Brain microvascular endothelial cell (primary cell): ENCODE measurements around the gene RABAC1.

Experiments
- DNase-seq: peaks from one replicate; pipeline ENCODE4 v3.0.0-alpha.2; 2020
- H3K27ac ChIP-seq: fragments of 250-450 bp; sonication (Bioruptor Pico); 2 replicates; pipeline ENCODE4 v1.5.1; 2020; ENCODE audit warnings: mild to moderate bottlenecking, moderate library complexity
- H3K27me3 ChIP-seq: fragments of 250-450 bp; sonication (Bioruptor Pico); replicated peaks from 2 replicates; pipeline ENCODE4 v1.5.1; 2020; ENCODE audit warnings: mild to moderate bottlenecking
- H3K36me3 ChIP-seq: fragments of 250-450 bp; sonication (Bioruptor Pico); replicated peaks from 2 replicates; pipeline ENCODE4 v1.5.1; 2020; ENCODE audit warnings: mild to moderate bottlenecking
- H3K4me3 ChIP-seq: 2 replicates; pipeline ENCODE4 v1.5.1; 2011; ENCODE audit warnings: low read depth, mild to moderate bottlenecking, control low read depth, low read length, moderate library complexity
- CTCF ChIP-seq: IDR thresholded peaks from 2 replicates; pipeline ENCODE4 v1.5.1; 2011; ENCODE audit warnings: low read depth, mild to moderate bottlenecking, moderate library complexity, low read length, control low read depth, inconsistent platforms; ENCODE audit errors: missing control alignments
- in situ Hi-C: cut with HindIII; loops from 2 replicates; pipeline ENCODE4 v1.10.0; 2017; ENCODE audit warnings: low sequenced_read_pairs, low pct_ligation_motif_present

Gene RABAC1

GRCh38 chr19:41990615-41991014 is 31.5 kb upstream of the RABAC1 start:
- Histone ChIP-seq H3K27me3 (peaks cover 20% of the 10 kb centered on the region), H3K4me3 (no peak overlapping the region), H3K27ac (no peak overlapping the region), H3K36me3 (no peaks in the 10 kb centered on the region)
- in situ Hi-C loops: no loop called here
- no peak for DNase-seq
- no peak for TF ChIP-seq CTCF

- Histone ChIP-seq H3K36me3 (no peaks in the 10 kb centered on the region), H3K27ac (no peak overlapping the region), H3K4me3 (no peak overlapping the region), H3K27me3 (peaks cover 20% of the 10 kb centered on the region)
- no peak for TF ChIP-seq CTCF
- no peak for DNase-seq
- in situ Hi-C loops: no loop called here
Measured at GRCh38 chr19:41990028-41990427, 30.9 kb upstream of the RABAC1 start.

- DNase-seq: no peak
- no peak overlapping the region for H3K4me3 ChIP-seq
- no peak overlapping the region for H3K27ac ChIP-seq
- no peaks in the 10 kb centered on the region for H3K36me3 ChIP-seq
- H3K27me3 ChIP-seq: peaks cover 19% of the 10 kb centered on the region
- TF ChIP-seq CTCF: no peak
- in situ Hi-C loops: no loop called here
Measured at GRCh38 chr19:41988947-41989346, 29.8 kb upstream of the RABAC1 start.

- no peak for TF ChIP-seq CTCF
Measured at GRCh38 chr19:41987141-41987860, 28.2 kb upstream of the RABAC1 start.

GRCh38 chr19:41984961-41985360 is 25.8 kb upstream of the RABAC1 start:
- DNase-seq: no peak
- no peak overlapping the region for H3K27ac ChIP-seq
- no peak for TF ChIP-seq CTCF
- no peak overlapping the region for H3K4me3 ChIP-seq
- in situ Hi-C loops: no loop called here
- peaks cover under 1% of the 10 kb centered on the region for H3K27me3 ChIP-seq
- no peaks in the 10 kb centered on the region for H3K36me3 ChIP-seq

More at GRCh38 chr19:41987141-41987860, 28.2 kb upstream of the RABAC1 start:
- DNase-seq: no peak
- Histone ChIP-seq H3K4me3 (no peak overlapping the region), H3K36me3 (no peaks in the 10 kb centered on the region), H3K27ac (no peak overlapping the region), H3K27me3 (peaks cover 6% of the 10 kb centered on the region)
- in situ Hi-C loops: no loop called here

- H3K27ac ChIP-seq: no peak overlapping the region
- no peak for TF ChIP-seq CTCF
- no peaks in the 10 kb centered on the region for H3K27me3 ChIP-seq
- no peak for DNase-seq
- H3K36me3 ChIP-seq: no peaks in the 10 kb centered on the region
- in situ Hi-C loops: no loop called here
- H3K4me3 ChIP-seq: no peak overlapping the region
Measured at GRCh38 chr19:41981724-41982123, 22.6 kb upstream of the RABAC1 start.
